ENCODE measurements around the gene FES.
"Not testable (repeated sequence)": the region's sequence is repeated elsewhere in the genome, so short reads cannot be mapped to it uniquely, and the experiment has no call there.

Gene FES

GRCh38 chr15:90892023-90892422 is 7.7 kb downstream of the FES start:
- no peak for DNase-seq (ENCODE audit: low spot score)

DNA sequence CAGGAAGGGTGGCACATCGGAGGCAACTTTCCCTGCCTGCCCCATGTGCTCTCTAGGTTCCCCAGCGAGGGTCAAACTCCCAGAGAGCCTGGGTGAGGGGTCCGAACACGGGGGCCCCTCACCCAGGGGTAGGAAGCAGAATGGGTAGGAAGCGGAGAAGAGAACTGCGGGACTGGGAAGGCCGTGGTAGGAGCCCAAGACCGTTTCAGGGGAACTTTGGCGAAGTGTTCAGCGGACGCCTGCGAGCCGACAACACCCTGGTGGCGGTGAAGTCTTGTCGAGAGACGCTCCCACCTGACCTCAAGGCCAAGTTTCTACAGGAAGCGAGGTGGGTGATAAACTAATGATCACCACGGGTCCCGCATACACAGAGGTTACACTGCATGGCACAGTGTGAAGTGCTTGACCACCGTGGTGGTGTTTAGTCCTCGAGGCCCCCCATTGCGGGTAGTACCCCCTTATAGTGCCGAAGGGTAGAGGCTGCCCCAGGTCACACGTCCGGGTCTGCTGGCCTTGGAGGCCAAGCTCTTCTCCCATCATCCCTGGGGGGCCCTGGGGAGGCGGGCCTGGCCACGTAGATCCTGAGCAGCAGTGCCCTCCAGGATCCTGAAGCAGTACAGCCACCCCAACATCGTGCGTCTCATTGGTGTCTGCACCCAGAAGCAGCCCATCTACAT is 8.3 kb downstream of the FES start:
- no peak for DNase-seq (ENCODE audit: low spot score)

DNA sequence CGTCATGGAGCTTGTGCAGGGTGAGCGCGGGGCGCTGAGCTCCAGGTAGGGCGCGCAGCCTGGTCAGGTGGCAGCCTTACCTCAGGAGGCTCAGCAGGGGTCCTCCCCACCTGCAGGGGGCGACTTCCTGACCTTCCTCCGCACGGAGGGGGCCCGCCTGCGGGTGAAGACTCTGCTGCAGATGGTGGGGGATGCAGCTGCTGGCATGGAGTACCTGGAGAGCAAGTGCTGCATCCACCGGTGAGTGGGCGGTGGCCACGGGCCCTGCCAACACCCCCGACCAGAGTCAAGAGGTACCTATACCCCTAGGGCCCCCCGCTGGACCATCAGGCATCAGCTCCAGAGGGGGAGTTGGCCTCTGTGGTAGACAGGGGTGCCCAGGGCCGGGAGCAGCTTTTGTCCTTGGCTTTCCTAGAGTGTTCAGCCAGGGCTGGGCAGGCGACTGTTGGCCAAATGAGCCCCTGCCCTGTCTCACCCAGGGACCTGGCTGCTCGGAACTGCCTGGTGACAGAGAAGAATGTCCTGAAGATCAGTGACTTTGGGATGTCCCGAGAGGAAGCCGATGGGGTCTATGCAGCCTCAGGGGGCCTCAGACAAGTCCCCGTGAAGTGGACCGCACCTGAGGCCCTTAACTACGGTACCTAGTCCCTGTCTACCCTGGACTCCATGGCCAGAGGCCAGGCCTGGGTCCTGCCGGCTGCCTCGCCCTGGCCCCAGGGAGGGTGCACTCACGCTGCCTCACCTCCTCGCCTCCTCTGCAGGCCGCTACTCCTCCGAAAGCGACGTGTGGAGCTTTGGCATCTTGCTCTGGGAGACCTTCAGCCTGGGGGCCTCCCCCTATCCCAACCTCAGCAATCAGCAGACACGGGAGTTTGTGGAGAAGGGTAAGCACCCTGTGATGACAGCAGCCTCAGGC is 9.1 kb downstream of the FES start:
- no peak for DNase-seq (ENCODE audit: low spot score)

- peak; percentile 53 for DNase-seq (ENCODE audit: low spot score)
Observed at GRCh38 chr15:90895571-90896117, 11.3 kb downstream of the FES start.

DNA sequence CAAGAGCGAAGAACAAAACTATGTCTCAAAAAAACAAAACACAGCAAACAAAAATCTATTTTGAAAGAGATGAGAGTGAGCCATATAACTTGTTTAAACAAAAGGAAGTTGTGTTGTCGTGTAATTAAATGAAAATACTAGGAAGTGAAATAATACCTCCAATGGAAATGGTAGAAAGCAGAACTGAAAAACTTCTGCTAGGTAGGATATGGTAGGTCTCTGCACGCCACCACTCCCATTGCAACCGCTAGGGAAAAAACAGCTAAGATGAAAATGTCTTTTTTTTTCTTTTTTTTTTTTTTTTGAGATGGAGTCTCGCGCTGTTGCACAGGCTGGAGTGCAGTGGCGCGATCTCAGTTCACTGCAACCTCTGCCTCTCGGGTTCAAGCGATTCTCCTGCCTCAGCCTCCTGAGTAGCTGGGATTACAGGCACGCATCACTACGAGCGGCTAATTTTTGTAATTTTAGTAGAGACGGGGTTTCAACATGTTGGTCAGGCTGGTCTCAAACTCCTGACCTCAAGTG is 12.9 kb downstream of the FES start:
- DNase-seq (ENCODE audit: low spot score): not testable (repeated sequence)

DNA sequence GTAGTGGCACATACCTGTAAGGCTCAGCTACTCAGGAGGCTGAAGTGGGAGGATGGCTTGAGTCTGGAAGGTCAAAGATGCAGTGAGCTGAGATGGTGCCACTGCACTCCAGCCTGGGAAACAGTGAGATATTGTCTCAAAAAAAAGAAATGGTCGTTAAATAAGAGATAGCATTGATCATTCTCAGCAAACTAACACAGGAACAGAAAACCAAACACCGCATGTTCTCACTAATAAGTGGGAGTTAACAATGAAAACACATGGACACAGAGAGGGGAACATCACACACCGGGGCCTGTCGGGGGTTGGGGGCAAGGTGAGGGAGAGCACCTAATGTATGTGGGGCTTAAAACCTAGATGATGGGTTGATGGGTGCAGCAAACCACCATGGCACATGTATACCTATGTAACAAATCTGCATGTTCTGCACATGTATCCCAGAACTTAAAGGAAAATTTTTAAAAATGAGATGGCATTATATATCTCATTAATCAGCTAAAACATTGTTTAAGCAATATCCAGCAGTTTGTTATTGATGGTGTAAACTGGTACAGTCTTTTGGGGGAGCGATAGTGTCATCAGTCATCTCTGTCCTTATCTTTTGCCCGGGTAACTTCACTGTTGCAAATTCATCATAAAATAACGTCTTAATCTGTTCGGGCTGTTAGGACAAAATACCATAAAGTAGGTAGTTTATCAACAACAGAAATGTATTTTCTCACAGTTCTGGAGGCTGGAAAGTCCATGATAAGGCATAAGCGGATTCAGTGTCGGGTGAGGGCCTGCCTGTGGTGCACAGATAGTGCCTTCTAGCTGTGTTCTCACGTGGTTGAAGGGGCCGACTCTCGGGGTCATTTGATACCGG is 17.1 kb downstream of the FES start:
- DNase-seq (ENCODE audit: low spot score): peak; percentile 50

DNA sequence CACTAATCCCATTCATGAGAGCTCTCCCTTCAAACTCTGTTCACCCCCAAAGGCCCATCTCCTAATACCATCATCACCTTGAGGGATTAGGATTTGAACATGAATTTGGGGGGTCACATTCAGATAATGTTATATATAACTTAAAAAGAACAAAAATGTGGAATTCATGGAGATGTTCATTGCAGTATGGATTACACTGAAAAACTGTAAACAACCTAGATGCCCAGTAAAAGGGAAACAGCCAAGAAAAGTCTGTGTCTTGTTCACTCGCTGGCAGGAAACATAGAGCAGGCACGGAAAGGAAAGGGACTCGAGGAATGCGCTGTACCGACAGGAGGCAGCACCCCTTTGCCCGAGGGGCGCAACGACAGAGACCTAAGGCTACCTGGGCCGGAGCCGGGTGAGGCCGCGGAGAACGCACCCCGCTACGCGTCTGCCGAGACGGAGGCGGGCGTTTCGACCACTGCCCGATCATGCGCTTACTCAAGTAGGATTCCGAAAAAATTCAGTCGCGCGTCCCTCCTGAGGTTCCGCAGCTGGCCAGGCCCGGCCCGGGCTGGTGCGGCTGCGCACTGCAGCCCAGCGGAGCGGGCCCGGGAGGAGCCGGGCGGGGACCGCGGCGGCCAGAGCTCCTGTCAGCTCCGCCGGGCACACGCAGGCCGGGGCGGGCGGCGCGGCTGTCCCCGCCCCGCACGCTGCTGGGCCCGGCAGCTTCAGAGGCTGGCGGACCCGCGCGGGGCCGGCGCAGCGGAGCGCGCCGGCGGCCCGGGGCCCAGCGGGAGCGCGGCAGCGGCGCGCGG is 17.9 kb downstream of the FES start:
- DNase-seq (ENCODE audit: low spot score): peak; percentile 98

DNA sequence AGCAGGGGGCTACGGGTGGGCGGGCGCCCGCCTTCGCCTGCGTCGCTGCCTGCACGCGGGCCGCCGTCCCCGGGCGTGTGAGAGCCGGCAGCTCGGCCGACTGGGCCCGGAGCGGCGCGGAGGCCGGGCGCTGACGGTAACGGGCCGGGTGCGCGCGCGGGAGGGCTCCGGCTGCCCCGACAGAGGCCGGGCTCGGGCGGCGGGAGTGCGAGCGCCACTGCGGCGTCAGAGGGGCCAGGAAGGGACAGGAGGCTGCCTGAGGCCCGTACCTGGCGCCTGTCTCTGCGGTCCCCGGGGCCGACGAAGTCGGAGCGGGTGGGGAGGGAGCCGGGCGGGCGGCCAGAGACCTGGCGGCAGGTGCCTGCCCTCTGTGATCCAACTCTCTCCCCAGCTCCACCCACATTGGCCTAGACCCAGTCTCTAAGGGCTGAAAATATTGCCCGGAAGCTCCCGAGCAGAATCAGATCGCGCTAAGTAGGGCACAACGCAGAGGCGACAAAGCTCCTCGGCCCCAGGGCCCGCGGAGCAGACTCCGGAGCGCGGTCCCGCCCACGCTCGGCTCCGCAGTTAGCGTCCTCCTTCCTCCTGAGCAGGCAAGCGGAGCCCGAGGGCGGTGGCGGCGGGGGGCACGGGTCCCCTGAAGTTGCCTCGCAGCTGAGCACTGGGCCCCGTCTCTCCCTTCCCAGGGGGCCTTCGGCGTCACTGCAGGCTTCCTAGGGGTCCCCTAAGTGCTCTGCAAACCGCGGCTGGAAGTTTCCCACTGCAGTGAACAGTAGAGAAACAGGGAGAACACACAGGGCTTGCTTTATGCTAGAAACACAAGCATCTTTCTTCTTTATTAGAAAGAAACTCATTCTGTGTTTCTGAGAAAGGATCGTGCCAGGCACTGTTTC is 18.8 kb downstream of the FES start, which contains the start of gene MAN2A2:
TSS of gene MAN2A2 (plus strand) at position 463 of the 893 bp plus-strand sequence. CDS start 906 bp downstream, outside the sequence.
- DNase-seq (ENCODE audit: low spot score): peak; percentile 79

GRCh38 chr15:90903733-90904536 is 19.6 kb downstream of the FES start:
- DNase-seq (ENCODE audit: low spot score): peak; percentile 96

DNA sequence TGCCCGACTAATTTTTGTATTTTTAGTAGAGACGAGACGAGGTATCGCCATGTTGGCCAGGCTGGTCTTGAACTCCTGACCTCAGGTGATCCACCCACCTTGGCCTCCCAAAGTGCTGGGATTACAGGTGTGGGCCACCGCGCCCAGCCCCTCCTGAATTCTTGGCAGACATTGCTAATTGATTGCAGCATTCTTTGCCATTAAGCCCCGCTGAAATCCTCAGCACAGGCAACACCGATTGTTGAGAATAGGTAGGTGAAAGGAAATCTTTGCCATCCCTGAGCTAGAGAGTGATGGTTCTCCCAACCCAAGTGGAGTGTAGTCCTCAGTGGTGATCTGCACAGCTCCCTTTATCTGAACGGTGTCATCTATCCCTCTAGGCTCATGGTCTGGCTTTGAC is 20.4 kb downstream of the FES start:
- no peak for DNase-seq (ENCODE audit: low spot score)

- no peak for DNase-seq (ENCODE audit: low spot score)
Observed at GRCh38 chr15:90905306-90906180, 21.2 kb downstream of the FES start.

GRCh38 chr15:90906181-90906849 is 22.0 kb downstream of the FES start:
- DNase-seq (ENCODE audit: low spot score): no peak

GRCh38 chr15:90907051-90907660 is 22.9 kb downstream of the FES start:
- DNase-seq (ENCODE audit: low spot score): no peak

DNA sequence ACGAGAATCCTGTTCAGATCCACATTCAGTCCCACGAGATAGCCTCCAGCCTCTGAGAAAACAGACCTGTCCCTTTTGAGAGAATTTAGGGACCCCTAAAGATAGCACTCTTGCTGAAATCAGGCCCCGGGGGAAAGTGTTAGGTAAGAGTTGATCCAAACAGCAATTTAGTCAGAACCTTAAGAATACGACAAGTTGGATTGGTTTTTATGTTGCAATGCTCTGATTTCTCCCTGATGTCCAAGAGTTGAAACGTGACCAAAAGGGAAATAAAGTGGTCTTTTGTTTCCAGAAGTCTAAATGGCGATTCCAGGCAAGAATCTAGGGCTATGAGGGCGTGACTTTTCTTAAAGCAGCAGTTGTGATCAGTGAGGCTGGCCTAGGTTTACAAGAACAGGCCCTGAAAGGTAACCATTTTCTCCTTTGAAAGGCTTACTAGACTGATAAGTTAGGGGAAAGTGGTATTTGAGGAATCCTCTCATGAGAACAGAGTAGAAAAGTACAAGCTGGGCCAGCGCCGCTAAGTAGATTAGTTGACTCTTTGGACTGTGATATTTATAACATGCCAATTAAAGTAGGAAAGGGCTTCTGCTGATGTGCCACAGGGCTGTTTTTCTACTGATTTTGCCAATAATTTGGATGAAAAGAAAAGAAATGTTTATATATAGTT is 23.7 kb downstream of the FES start:
- DNase-seq (ENCODE audit: low spot score): no peak

DNA sequence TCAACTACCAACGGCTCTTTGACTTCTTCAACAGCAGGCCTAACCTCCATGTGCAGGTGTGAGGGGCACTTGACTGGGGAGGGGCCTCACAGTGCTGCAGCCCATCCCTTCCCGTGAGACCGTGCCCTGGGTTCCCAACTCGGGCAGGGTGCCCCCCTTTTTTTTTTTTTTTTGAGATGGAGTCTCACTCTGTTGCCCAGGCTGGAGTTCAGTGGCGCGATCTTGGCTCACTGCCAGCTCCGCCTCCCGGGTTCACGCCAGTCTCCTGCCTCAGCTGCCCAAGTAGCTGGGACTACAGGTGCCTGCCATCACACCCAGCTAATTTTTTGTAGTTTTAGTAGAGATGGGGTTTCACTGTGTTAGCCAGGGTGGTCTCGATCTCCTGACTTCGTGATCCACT is 25.1 kb downstream of the FES start:
- not testable (repeated sequence) for DNase-seq (ENCODE audit: low spot score)

DNA sequence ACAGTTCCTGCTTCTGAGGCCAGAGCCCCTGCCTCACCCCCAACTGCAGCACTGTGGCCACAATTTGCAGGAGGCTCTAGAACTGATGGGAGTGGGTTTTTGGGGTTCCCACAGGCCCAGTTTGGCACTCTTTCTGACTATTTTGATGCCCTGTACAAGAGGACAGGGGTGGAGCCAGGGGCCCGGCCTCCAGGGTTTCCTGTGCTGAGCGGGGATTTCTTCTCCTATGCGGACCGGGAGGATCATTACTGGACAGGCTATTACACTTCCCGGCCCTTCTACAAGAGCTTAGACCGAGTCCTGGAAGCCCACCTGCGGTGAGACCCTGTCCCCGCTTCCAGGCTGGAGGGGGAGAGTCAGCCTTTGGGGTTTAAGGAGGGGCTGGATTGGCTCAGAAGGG is 25.7 kb downstream of the FES start:
- DNase-seq (ENCODE audit: low spot score): no peak
